Measurements from ENCODE around the gene OR1L8.
"Not testable (repeated sequence)": the region's sequence is repeated elsewhere in the genome, so short reads cannot be mapped to it uniquely, and the experiment has no call there.

OR1L8 gene, protein sequence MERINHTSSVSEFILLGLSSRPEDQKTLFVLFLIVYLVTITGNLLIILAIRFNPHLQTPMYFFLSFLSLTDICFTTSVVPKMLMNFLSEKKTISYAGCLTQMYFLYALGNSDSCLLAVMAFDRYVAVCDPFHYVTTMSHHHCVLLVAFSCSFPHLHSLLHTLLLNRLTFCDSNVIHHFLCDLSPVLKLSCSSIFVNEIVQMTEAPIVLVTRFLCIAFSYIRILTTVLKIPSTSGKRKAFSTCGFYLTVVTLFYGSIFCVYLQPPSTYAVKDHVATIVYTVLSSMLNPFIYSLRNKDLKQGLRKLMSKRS

DNA sequence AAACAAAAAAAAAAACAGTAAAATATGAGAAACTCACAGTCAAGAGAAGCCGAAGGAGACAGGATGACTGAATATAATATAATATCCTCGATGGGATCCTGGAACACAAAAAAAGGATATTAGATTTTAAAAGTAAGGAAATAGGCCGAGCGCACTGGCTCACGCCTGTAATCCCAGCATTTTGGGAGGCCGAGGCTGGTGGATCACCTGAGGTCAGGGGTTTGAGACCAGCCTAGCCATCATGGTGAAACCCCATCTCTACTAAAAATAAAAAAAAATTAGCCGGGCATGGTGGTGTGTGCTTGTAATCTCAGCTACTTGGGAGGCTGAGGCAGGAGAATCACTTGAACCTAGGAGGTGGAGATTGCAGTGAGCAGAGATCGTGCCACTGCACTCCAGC, at the start of gene OR1L8:
Gene OR1L8, minus strand, starts transcription at position 101 of the 400 bp plus-strand sequence. CDS start 14,907 bp downstream, outside the sequence.
- DNase-seq (ENCODE audit: low spot score), result not testable (repeated sequence)

GRCh38 chr9:122619996-122620395, 36.8 kb upstream of the OR1L8 start:
- no peak for DNase-seq (ENCODE audit: low spot score)

DNA sequence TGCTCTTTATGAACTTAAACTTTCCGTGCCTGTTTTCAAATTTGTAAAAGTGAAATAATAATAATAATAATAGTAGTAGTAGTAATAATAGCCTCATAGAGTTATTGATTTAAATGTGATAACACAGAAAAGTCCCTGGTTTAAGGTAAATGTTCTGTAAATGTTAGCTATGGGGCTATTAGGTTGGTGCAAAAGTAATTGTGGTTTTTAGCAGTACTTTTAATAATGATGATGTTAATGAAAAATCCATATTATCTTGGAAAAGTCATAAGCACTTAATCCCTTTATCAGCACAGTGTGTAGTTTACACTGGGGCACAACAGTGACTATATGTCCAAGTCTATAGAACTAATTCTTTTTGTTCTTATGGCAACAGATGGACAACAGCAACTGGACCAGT, 31.2 kb upstream of the OR1L8 start, which contains the start of gene OR1Q1:
Gene OR1Q1, plus strand, starts transcription at position 377 of the 400 bp plus-strand sequence. Its CDS starts 0 bp downstream, at position 377.
- no peak for DNase-seq (ENCODE audit: low spot score)

GRCh38 chr9:122609804-122610203, 26.6 kb upstream of the OR1L8 start:
- DNase-seq (ENCODE audit: low spot score), result no peak

GRCh38 chr9:122606587-122606986, 23.4 kb upstream of the OR1L8 start:
- no peak for DNase-seq (ENCODE audit: low spot score)

DNA sequence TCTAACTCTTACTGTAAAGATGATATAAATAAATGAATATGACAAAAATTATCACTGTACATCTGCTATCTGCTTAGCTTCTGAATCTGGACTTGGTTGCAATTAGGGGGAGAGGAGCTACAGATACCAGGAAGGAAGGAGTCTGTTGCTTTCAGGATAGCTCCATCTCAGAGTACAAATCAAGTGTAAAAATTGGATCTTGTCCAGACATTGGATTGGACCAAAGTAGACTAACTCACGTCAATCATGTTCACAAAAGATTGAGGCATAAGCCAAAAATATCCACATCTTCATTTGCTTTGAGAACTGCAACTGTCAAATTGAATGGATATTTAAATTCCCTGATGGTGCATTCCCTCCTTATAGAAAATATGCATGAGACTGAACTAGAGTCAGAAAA, 22.5 kb upstream of the OR1L8 start:
- DNase-seq (ENCODE audit: low spot score), result no peak

DNA sequence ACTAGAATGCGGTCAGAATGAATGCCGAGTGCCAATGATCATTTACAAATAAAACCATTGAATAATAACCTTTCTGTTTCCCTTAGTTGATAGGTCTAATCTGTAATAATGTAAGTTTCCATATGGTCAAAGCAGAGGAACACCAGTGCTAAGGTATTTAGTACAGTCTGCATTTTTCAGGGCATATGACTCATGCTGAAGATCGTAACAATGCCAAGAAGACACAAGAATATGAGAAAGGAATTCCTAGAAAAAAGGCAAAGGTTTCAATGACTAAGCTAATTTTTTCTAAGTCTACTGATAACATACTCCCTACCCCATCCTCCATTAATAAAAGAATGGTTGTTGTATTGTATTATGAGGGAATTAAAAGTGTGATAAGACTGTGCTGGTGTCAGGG, 2.8 kb downstream of the OR1L8 start:
- DNase-seq (ENCODE audit: low spot score), result no peak

DNA sequence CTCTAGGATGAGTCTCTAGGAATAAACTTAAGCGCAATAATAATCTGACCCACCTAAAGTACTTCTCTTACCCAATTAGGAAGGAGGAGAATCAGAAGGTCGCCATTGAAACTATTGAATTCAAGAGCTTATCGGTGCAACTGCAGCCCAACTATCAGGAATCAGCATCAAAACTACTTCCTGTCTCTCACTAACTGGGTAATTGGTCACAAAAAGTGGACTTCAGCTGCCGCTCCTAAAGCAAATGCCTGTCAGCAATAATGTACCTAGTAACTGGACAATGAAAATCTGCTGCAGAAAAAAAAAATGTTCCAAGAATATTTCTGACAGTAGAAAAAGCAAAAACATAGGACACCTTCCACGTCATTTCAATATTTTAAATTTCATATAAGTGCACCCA, 3.3 kb downstream of the OR1L8 start:
- no peak for DNase-seq (ENCODE audit: low spot score)

GRCh38 chr9:122572456-122572855, 10.7 kb downstream of the OR1L8 start:
- DNase-seq (ENCODE audit: low spot score), result no peak

DNA sequence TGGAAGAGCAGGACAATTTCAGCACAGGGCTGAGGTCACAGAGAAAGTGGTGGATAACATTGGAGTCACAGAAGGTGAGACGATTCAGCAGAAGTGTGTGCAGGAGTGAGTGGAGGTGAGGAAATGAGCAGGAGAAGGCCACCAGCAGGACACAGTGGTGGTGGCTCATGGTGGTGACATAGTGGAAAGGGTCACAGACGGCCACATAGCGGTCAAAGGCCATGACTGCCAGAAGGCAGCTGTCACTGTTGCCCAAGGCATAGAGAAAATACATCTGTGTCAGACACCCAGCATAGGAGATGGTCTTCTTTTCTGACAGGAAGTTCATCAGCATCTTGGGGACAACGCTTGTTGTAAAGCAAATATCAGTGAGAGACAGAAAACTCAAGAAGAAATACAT, 15.3 kb downstream of the OR1L8 start:
- DNase-seq (ENCODE audit: low spot score), result no peak

DNA sequence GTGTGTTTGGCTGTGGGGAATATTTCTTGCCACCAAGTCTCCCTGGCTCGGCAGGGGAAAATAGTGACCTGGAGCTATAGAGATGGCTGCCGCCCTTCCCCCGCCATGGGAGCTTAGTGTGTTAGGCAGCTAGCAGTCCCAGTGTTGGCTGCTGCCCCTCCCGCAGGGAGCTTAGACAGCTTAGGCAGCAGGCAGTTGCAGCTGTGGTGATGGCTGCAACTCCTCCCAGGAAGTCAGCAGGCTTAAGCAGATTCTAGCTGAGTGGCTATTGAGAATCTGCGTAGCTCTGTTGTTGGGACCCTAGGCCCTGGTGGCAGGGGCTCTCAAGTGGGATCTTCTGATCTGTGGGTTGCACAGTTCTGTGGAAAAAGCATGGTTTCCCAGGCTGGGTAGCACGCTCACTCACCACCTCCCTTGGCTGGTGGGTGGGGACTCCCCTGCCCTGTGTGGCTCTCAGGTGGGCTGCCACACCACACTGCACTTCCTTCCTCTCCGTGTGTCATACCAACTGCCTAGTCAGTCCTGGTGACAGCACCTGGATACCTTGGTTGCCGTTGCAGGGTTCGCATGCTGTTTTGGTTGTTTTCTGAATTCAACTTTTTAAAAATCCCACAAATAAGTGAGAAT, 20.9 kb downstream of the OR1L8 start:
- DNase-seq (ENCODE audit: low spot score), result no peak

DNA sequence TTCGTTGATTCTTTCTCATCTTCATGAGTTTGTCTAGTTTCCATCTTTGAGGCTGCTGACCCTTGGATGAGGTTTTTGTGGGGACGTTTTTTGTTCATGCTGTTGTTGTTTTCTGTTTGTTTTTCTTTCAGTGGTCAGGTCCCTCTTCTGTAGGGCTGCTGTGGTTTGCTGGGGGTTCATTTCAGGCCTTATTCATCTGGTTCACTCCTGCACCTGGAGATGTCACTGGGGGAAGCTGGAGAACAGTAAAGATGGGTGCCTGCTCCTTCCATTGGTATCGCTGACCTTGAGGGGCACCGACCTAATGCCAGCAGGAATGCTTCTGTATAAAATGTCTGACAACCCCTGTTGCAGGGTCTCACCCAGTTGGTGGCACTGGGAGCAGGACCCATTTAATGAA, 21.7 kb downstream of the OR1L8 start:
- DNase-seq (ENCODE audit: low spot score), result no peak

- no peak for DNase-seq (ENCODE audit: low spot score)
Observed at GRCh38 chr9:122552812-122553211, 30.4 kb downstream of the OR1L8 start, which contains the start of gene OR1N2. Gene OR1N2, plus strand, starts transcription at chr9:122553112. Its CDS starts 100 bp downstream, at chr9:122553212.

DNA sequence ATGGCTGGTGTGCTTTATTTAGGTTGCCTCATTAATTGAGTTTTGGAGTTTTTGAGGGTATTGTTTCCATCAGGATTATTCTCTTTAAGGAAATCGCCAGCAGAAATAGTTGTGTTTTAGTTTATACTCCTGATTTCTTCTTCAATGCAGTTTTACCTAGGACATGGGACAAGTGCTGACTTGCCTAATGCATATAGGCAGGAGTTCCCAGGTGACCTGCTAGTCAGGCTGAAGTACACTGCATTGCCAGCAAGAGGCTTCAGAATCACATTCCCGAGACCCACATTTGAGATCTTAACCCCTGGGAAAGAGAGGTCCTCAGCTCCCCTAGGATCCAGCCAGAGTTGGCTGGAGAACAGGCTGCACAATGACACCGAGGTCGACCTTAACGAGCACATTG, 31.8 kb downstream of the OR1L8 start:
- DNase-seq (ENCODE audit: low spot score), result no peak

GRCh38 chr9:122546196-122546595, 37.0 kb downstream of the OR1L8 start:
- no peak for DNase-seq (ENCODE audit: low spot score)

- DNase-seq (ENCODE audit: low spot score), result no peak
Observed at GRCh38 chr9:122538757-122539156, 44.4 kb downstream of the OR1L8 start.

GRCh38 chr9:122537066-122537465, 46.1 kb downstream of the OR1L8 start:
- not testable (repeated sequence) for DNase-seq (ENCODE audit: low spot score)

DNA sequence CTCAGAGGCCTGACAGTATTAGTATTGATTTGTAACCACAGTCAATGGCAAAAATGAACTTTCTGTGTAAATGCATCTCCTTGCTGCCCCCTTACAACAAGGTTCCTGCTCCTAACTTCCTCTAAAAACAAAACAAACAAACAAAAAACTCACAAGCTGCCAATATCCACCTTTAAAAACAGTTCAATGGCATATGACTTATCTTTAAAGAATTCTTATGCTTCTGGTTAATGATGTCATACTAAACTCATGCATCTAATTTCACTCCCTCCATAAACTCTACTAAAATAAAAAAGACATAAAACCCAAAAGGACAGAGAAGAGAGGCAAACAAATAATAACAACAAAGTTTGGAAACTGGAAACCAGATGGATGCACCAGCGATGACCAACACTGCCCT, 47.0 kb downstream of the OR1L8 start:
- DNase-seq (ENCODE audit: low spot score), result no peak

GRCh38 chr9:122531157-122531556, 52.0 kb downstream of the OR1L8 start:
- not testable (repeated sequence) for DNase-seq (ENCODE audit: low spot score)

GRCh38 chr9:122527193-122527592, 56.0 kb downstream of the OR1L8 start, which contains the start of gene OR1N1:
Gene OR1N1, minus strand, starts transcription at chr9:122527293. Its CDS starts 0 bp downstream, at chr9:122527293.
- no peak for DNase-seq (ENCODE audit: low spot score)

DNA sequence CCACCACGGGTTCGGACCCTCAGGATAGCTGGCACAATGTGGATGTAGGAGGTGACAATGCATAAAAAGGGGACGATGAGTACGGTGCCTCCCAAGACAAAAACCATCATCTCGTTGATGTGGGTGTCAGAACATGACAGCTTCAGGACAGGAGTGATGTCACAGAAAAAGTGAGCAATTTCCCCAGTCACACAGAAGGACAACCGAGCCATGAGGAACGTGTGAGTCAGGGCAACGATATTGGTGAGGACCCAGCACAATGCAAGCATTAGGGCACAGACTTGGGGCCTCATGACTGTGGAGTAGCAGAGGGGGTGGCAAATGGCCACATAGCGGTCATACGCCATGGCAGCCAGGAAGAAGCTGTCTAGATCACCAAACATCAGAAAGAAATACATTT, 56.6 kb downstream of the OR1L8 start:
- DNase-seq (ENCODE audit: low spot score), result no peak

- DNase-seq (ENCODE audit: low spot score), result no peak
Observed at GRCh38 chr9:122519376-122519775, 63.8 kb downstream of the OR1L8 start.

DNA sequence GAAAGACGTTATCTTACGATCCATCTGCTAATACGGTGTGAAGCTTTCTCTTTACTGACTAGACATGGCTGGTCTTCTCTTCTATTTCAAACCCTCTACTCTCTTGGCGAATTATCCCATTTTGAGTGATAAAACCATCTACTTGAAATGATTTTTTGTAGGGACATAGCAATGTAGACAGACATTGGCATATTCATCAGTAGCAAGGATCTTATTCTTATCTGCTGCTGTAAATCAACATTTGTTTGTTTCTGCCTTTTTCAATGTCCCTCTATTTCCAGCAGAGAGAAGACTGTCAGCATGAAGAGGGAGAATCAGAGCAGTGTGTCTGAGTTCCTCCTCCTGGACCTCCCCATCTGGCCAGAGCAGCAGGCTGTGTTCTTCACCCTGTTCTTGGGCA, 64.3 kb downstream of the OR1L8 start, which contains the start of gene OR1J4:
Gene OR1J4, plus strand, starts transcription at position 301 of the 400 bp plus-strand sequence. Its CDS starts 0 bp downstream, at position 301.
- no peak for DNase-seq (ENCODE audit: low spot score)
